Esophagus (tissue), 2 donors: ENCODE measurements around the gene COL4A2. TPM values are rescaled to one million over a fixed set of nuclear protein-coding genes. Genes with fewer than 3 reads are reported as not detected.

Experiments used
- H3K27ac ChIP-seq, 2 donors: one replicate each; pipeline ENCODE4 v1.5.1; 2013; ENCODE audit warnings: low read depth in 2 of 2, mild to moderate bottlenecking in 2 of 2, inconsistent platforms in 1 of 2, low read length in 1 of 2, moderate library complexity in 1 of 2
- H3K27me3 ChIP-seq, 2 donors: one replicate each; pipeline ENCODE4 v1.6.1; 2013; ENCODE audit warnings: low read length in 2 of 2, control low read depth in 1 of 2, mild to moderate bottlenecking in 1 of 2; ENCODE audit not compliant: insufficient read depth in 2 of 2, control insufficient read depth in 1 of 2
- H3K36me3 ChIP-seq, 2 donors: one replicate each; pipeline ENCODE4 v1.6.1; 2013; ENCODE audit warnings: low read length in 1 of 2; ENCODE audit not compliant: control insufficient read depth in 2 of 2, insufficient read depth in 2 of 2
- H3K4me1 ChIP-seq, 2 donors: one replicate each; pipeline ENCODE4 v1.6.1; 2013; ENCODE audit warnings: low read length in 1 of 2; ENCODE audit not compliant: control insufficient read depth in 2 of 2, insufficient read depth in 2 of 2
- H3K4me3 ChIP-seq, 2 donors: one replicate each; pipeline ENCODE4 v1.5.1; 2013; ENCODE audit warnings: low read length in 2 of 2, mild to moderate bottlenecking in 2 of 2, low read depth in 1 of 2, moderate library complexity in 1 of 2
- H3K9me3 ChIP-seq, 2 donors: one replicate each; pipeline ENCODE4 v1.6.1; 2013; ENCODE audit warnings: mild to moderate bottlenecking in 2 of 2, low read depth in 1 of 2, low read length in 1 of 2, moderate library complexity in 1 of 2; ENCODE audit not compliant: control insufficient read depth in 2 of 2, insufficient read depth in 1 of 2
- WGBS, 2 donors: extraction: QIAGEN DNeasy Blood & Tissue Kit; methylation state at CpG; one replicate each; pipeline ENCODE4 v1.1.7; 2013; 5-methylcytosine and 5-hydroxymethylcytosine counted together
- polyA plus RNA-seq, 2 donors: library from polyadenylated mRNA; stranded (reverse); fragments of 200-250 nt; gene quantifications; one replicate each; pipeline ENCODE4 v1.2.3, GENCODE V29; 2013
- donor health status: healthy with polysubstance abuse.
- donor health status: Bipolar disorder and iron deficiency.

Gene COL4A2
- polyA plus RNA-seq, 2 donors = 25.3 to 39.2 TPM

- Histone ChIP-seq H3K27me3 (no peaks in the 10 kb centered on the region), H3K9me3 (no peaks in the 10 kb centered on the region), H3K4me1 (peaks cover 0 to 3% of the 10 kb centered on the region in 2 donors), H3K4me3 (no peak overlapping the region), H3K36me3 (peaks cover 0 to 2% of the 10 kb centered on the region in 2 donors), H3K27ac (peak overlapping the region; percentile 69 to 88)
- WGBS, 2 donors = 32 to 33% methylated on average over 16 of the region's 16 CpGs
Measured at GRCh38 chr13:110412132-110412914, 105.2 kb downstream of the COL4A2 start.

- Histone ChIP-seq H3K27ac (peak overlapping the region; percentile 49 to 70), H3K36me3 (peaks cover 0 to 2% of the 10 kb centered on the region in 2 donors), H3K4me1 (peaks cover 0 to 3% of the 10 kb centered on the region in 2 donors), H3K9me3 (no peaks in the 10 kb centered on the region), H3K4me3 (no peak overlapping the region), H3K27me3 (no peaks in the 10 kb centered on the region)
- 79 to 80% methylated on average over 16 to 17 of the region's 17 CpGs for WGBS, 2 donors
Measured at GRCh38 chr13:110413016-110413675, 106.1 kb downstream of the COL4A2 start.

GRCh38 chr13:110413676-110414040, 106.6 kb downstream of the COL4A2 start:
- no peaks in the 10 kb centered on the region for H3K9me3 ChIP-seq
- peaks cover 0 to 3% of the 10 kb centered on the region in 2 donors for H3K4me1 ChIP-seq
- WGBS, 2 donors = 78% methylated on average over 6 of the region's 6 CpGs
- H3K4me3 ChIP-seq = no peak overlapping the region
- no peaks in the 10 kb centered on the region for H3K36me3 ChIP-seq
- H3K27ac ChIP-seq = peak overlapping the region; percentile 37 to 49
- no peaks in the 10 kb centered on the region for H3K27me3 ChIP-seq

GRCh38 chr13:110414283-110414682, 107.2 kb downstream of the COL4A2 start:
- Histone ChIP-seq H3K27me3 (no peaks in the 10 kb centered on the region), H3K4me3 (no peak overlapping the region), H3K36me3 (no peaks in the 10 kb centered on the region), H3K27ac (peak overlapping the region in 1 of 2 donors; percentile 9), H3K9me3 (no peaks in the 10 kb centered on the region), H3K4me1 (peaks cover 0 to 3% of the 10 kb centered on the region in 2 donors)
- 84 to 85% methylated on average over 7 of the region's 7 CpGs for WGBS, 2 donors

GRCh38 chr13:110414931-110415330, 107.8 kb downstream of the COL4A2 start:
- no peaks in the 10 kb centered on the region for H3K36me3 ChIP-seq
- no peaks in the 10 kb centered on the region for H3K27me3 ChIP-seq
- peaks cover 0 to 3% of the 10 kb centered on the region in 2 donors for H3K4me1 ChIP-seq
- no peak overlapping the region for H3K4me3 ChIP-seq
- no peaks in the 10 kb centered on the region for H3K9me3 ChIP-seq
- no peak overlapping the region for H3K27ac ChIP-seq
- WGBS, 2 donors = 74 to 81% methylated on average over 2 of the region's 2 CpGs

GRCh38 chr13:110415669-110416068, 108.6 kb downstream of the COL4A2 start:
- WGBS, 2 donors = 73 to 76% methylated on average over 8 of the region's 8 CpGs
- Histone ChIP-seq H3K9me3 (no peaks in the 10 kb centered on the region), H3K36me3 (no peaks in the 10 kb centered on the region), H3K4me3 (no peak overlapping the region), H3K27me3 (no peaks in the 10 kb centered on the region), H3K27ac (peak overlapping the region; percentile 34 to 50), H3K4me1 (peaks cover 0 to 3% of the 10 kb centered on the region in 2 donors)

- Histone ChIP-seq H3K4me3 (no peak overlapping the region), H3K27ac (peak overlapping the region; percentile 34 to 50), H3K27me3 (no peaks in the 10 kb centered on the region), H3K36me3 (no peaks in the 10 kb centered on the region), H3K4me1 (peaks cover 0 to 3% of the 10 kb centered on the region in 2 donors), H3K9me3 (no peaks in the 10 kb centered on the region)
- 78 to 79% methylated on average over 7 of the region's 7 CpGs for WGBS, 2 donors
Measured at GRCh38 chr13:110416131-110417025, 109.3 kb downstream of the COL4A2 start.

- no peaks in the 10 kb centered on the region for H3K27me3 ChIP-seq
- H3K27ac ChIP-seq = no peak overlapping the region
- WGBS, 2 donors = 71 to 75% methylated on average over 9 of the region's 9 CpGs
Measured at GRCh38 chr13:110418944-110419343, 111.9 kb downstream of the COL4A2 start.

GRCh38 chr13:110419381-110419791, 112.3 kb downstream of the COL4A2 start:
- H3K4me1 ChIP-seq = peaks cover 0 to 3% of the 10 kb centered on the region in 2 donors

More at GRCh38 chr13:110418944-110419343, 111.9 kb downstream of the COL4A2 start:
- H3K9me3 ChIP-seq = no peaks in the 10 kb centered on the region
- H3K36me3 ChIP-seq = no peaks in the 10 kb centered on the region
- H3K4me1 ChIP-seq = peaks cover 0 to 3% of the 10 kb centered on the region in 2 donors
- H3K4me3 ChIP-seq = no peak overlapping the region

More at GRCh38 chr13:110419381-110419791, 112.3 kb downstream of the COL4A2 start:
- H3K27ac ChIP-seq = no peak overlapping the region
- no peaks in the 10 kb centered on the region for H3K27me3 ChIP-seq
- no peaks in the 10 kb centered on the region for H3K36me3 ChIP-seq
- 78 to 85% methylated on average over 14 of the region's 14 CpGs for WGBS, 2 donors
- H3K4me3 ChIP-seq = no peak overlapping the region
- no peaks in the 10 kb centered on the region for H3K9me3 ChIP-seq
